Fibroblast of peridontal ligament (primary cell): Measurements from ENCODE around the gene CXCR5.

ENCODE experiments used
- DNase-seq: peaks from one replicate; pipeline ENCODE4 v3.0.0-alpha.2; 2010; ENCODE audit errors: extremely low read depth

CXCR5 gene

GRCh38 chr11:118912742-118913410, 29.2 kb downstream of the CXCR5 start:
- DNase-seq, result no peak

- no peak for DNase-seq
Measured at GRCh38 chr11:118913411-118914125, 29.9 kb downstream of the CXCR5 start.

- no peak for DNase-seq
Measured at GRCh38 chr11:118914178-118914918, 30.7 kb downstream of the CXCR5 start.

GRCh38 chr11:118914987-118915386, 31.3 kb downstream of the CXCR5 start:
- no peak for DNase-seq

GRCh38 chr11:118915396-118915795, 31.7 kb downstream of the CXCR5 start:
- DNase-seq, result no peak

GRCh38 chr11:118915941-118916841, 32.5 kb downstream of the CXCR5 start:
- no peak for DNase-seq

GRCh38 chr11:118916842-118917388, 33.2 kb downstream of the CXCR5 start:
- DNase-seq, result peak; percentile 81

GRCh38 chr11:118917481-118918127, 33.9 kb downstream of the CXCR5 start:
- peak; percentile 92 for DNase-seq

- peak; percentile 97 for DNase-seq
Measured at GRCh38 chr11:118918128-118918685, 34.5 kb downstream of the CXCR5 start.

GRCh38 chr11:118918686-118919280, 35.1 kb downstream of the CXCR5 start:
- DNase-seq, result no peak

- peak; percentile 94 for DNase-seq
Measured at GRCh38 chr11:118921121-118921928, 37.6 kb downstream of the CXCR5 start.

GRCh38 chr11:118921929-118922744, 38.4 kb downstream of the CXCR5 start:
- peak; percentile 56 for DNase-seq

GRCh38 chr11:118922745-118923627, 39.3 kb downstream of the CXCR5 start:
- DNase-seq, result no peak

GRCh38 chr11:118923721-118924587, 40.3 kb downstream of the CXCR5 start:
- DNase-seq, result no peak

GRCh38 chr11:118924591-118925585, 41.2 kb downstream of the CXCR5 start:
- DNase-seq, result no peak
